PC-9 (cell line): ENCODE results near the gene MAP3K19.

Experiments
- CTCF ChIP-seq: fragments of 200-600 bp; sonication (generic); conservative IDR thresholded peaks from 2 replicates; pipeline ENCODE4 v1.6.1; 2017; ENCODE audit warnings: mixed run types, antibody characterized with exemption, mild to moderate bottlenecking, moderate library complexity
- EZH2 ChIP-seq: fragments of 200-600 bp; sonication (generic); IDR thresholded peaks from 2 replicates; pipeline ENCODE4 v1.8.0; 2017; ENCODE audit warnings: antibody characterized with exemption, low read depth

- no peak for TF ChIP-seq CTCF
- TF ChIP-seq EZH2 = no peak
Observed at GRCh38 chr2:135086222-135086621, 39.0 kb upstream of the MAP3K19 start.
